Smooth muscle cell of the brain vasculature (primary cell): Measurements from ENCODE around the gene CFAP221.
"Not testable (repeated sequence)": the region's sequence is repeated elsewhere in the genome, so short reads cannot be mapped to it uniquely, and the experiment has no call there.

Experiments
- DNase-seq: peaks from one replicate; pipeline ENCODE4 v3.0.0-alpha.2; 2012; ENCODE audit warnings: low read depth, low spot score

The CFAP221 gene

GRCh38 chr2:119586085-119586484, 41.8 kb downstream of the CFAP221 start:
- no peak for DNase-seq

- DNase-seq: no peak
Observed at GRCh38 chr2:119590873-119591272, 46.6 kb downstream of the CFAP221 start.

GRCh38 chr2:119591523-119591922, 47.3 kb downstream of the CFAP221 start:
- no peak for DNase-seq

GRCh38 chr2:119592436-119592835, 48.2 kb downstream of the CFAP221 start:
- no peak for DNase-seq

GRCh38 chr2:119596638-119597037, 52.4 kb downstream of the CFAP221 start:
- no peak for DNase-seq

- DNase-seq: no peak
Observed at GRCh38 chr2:119598596-119599263, 54.5 kb downstream of the CFAP221 start.

DNA sequence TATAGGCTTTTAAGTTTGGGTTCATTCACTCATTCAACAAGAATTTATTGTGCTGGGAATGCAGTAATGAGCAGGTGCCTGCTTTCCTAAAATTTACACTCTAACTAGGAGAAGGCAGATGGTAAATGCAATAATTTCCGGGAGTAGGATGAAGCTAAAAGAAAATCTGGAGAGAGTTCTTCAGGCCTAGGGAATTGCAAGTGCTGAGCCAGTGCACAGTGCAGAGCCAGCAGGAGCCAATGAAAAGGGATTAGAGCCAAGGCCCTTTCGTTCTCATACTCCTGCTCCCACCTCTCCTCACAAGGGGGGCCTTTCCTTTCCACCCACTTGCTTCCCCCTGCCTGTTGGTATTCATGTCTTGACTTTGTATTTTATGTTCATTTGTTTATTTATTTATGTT, 55.1 kb downstream of the CFAP221 start:
- DNase-seq: no peak

GRCh38 chr2:119605096-119605495, 60.8 kb downstream of the CFAP221 start:
- DNase-seq: no peak

DNA sequence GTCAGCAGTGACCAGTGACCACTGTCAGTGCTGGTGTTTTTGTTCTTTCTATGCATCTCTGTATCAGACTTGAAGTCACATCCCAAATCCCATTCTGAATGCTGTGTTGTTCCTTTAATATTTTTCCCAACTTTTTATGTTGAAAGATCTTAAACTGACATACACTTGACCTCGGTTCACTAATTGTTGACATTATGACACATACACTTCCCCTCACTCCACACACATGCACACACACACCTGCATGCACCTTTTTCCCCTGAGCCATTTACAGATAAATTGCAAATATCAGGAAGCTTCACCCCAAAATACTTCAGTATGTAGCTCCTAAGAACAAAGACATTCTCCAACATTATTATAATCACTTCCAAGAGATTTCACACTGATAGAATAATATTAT, 62.4 kb downstream of the CFAP221 start:
- DNase-seq: no peak

GRCh38 chr2:119608553-119608952, 64.3 kb downstream of the CFAP221 start:
- DNase-seq: no peak

DNA sequence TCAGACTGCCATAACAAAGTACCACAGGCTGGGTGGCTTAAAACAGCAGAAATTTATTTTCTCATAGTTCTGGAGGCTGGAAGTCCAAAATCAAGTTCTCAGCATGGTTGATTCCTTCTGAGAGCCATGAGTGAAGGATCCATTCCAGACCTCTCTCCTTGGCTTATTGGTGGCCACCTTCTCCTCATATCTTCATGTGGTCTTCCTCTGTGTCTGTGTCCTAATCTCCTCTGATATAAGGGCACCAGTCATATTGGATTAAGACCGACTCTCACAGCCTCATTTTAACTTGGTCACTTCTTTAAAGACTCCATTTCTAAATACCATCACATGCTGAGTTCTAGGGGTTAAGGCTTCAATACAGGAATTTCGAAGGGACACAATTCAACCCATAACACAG, 65.1 kb downstream of the CFAP221 start:
- no peak for DNase-seq

DNA sequence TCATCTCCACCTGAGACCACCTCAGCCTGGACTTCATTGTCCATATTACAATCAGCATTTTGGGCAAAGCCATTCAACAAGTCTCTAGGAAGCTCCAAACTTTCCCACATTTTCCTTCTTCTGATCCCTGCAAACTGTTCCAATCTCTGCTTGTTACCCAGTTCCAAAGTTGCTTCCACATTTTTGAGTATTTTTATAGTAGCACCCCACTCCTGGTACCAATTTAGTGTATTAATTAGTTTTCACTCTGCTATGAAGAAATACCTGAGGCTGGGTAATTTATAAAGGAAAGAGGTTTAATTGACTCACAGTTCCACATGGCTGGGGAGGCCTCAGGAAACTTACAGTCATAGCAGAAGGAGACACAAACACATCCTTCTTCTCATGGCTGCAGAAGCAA, 69.9 kb downstream of the CFAP221 start:
- DNase-seq: not testable (repeated sequence)

DNA sequence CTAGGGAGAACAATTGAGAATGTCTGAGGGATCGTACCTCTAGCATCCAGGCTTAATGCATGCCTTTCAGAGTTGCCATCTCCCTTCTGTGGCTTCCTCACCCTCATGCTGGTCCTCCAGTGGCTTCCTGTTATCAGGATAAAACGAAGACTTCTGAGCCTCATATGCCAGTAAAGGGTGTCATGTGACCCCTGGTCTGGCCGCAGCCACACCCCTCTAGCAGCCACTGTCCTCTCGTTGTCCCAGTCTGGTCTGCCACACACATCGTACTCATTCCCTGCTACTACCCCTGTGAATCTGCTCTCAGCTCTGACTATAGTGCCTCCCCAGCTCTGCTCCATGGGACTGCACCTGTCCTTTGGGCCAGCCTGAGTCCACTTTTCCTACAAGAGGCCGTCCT, 72.2 kb downstream of the CFAP221 start:
- DNase-seq: no peak

DNA sequence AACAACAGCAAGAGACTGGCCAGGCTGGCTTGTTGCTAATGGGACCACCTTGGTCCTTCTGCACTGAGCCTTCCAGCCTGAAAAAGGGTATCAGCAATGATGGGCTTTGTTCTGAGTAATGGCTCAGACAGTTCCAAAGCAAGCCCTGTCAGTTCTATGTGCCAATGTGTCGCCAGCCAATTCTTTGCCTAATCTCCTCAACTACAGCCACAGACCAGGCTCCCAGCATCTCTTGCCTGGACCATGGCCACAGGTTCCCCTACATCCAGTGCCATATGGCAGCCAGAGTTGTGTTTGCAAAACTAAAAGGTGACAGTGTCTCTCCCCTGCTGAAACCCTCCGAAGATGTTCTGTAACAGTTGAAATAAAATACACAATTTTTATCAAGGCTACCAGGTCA, 73.2 kb downstream of the CFAP221 start:
- DNase-seq: no peak

- not testable (repeated sequence) for DNase-seq
Observed at GRCh38 chr2:119618725-119619124, 74.5 kb downstream of the CFAP221 start.

GRCh38 chr2:119625226-119625625, 81.0 kb downstream of the CFAP221 start:
- no peak for DNase-seq

GRCh38 chr2:119629323-119629825, 85.1 kb downstream of the CFAP221 start:
- no peak for DNase-seq

GRCh38 chr2:119630121-119630520, 85.9 kb downstream of the CFAP221 start:
- DNase-seq: no peak

DNA sequence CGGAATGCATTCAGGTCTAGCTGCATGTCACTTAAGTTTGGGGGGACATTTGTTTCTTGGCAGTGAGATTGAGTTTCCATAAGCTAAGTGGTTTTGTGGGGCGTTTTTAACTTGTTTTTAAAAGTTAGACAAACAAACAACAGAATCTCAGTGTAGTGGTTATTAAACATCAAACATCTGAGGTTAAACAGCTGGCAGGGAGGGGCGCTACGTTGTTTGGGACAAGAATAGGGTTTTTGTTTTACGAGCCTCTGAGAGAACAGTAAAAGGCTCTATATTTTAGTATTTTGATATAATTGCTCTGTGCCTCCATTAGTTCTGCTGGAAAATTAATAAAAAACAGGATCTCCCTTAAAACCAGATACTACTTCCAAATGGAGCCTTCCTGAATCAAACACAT, 93.1 kb downstream of the CFAP221 start:
- DNase-seq: no peak

- DNase-seq: no peak
Observed at GRCh38 chr2:119638246-119638645, 94.0 kb downstream of the CFAP221 start.

GRCh38 chr2:119638685-119639554, 94.7 kb downstream of the CFAP221 start:
- peak; percentile 29 for DNase-seq

DNA sequence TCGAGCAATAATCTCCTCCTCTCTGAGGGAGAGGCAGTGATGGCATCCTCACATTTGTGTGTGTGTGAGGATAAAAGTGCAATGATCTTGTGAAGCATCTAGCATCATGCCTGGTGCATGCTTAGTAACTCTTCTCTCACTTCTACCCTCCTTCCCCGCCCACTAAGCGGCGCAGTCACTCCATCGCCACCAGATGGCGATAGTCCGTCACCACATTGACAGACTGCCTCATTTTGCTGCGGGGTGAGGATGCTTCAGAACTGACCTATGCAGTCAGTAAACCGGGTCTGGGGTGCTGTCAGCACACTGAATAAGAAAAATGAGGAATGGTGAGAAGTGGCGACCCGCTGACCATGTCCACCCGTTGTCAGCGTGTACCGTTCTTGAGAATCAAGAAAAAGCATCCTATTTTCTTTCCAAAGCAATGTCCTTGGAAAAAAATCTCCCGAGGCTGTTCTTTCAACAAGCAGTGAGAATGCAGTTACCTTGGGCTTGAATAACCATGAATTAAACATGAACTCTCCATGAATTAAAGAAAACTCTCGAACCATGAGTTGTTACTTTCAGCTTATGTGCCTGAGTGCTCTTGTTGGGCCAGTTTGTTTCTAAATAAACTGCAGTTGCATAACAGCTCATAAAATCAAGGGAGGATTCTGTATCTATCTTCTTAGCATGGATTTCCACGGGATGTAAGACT, 97.5 kb downstream of the CFAP221 start:
- peak; percentile 50 for DNase-seq
